Upper lobe of left lung (tissue), 4 donors: Measurements from ENCODE around the gene ETNK1.

ENCODE experiments used
- EP300 ChIP-seq, 4 donors: sonication (generic); formaldehyde crosslinking; IDR thresholded peaks; one replicate each; pipeline ENCODE4 v1.5.1; 2017; ENCODE audit warnings: antibody characterized with exemption in 4 of 4, control low read depth in 2 of 4
- TF ChIP-seq, protein P1 (sequence below), 6 experiments: fragments of 450-650 bp in 4 of 6; fragments of 200-600 bp in 2 of 6; sonication (generic) in 2 of 6; IDR thresholded peaks; one replicate each; pipeline ENCODE4 v1.5.1; 2016 to 2019; ENCODE audit warnings: antibody characterized with exemption in 6 of 6

DNA sequence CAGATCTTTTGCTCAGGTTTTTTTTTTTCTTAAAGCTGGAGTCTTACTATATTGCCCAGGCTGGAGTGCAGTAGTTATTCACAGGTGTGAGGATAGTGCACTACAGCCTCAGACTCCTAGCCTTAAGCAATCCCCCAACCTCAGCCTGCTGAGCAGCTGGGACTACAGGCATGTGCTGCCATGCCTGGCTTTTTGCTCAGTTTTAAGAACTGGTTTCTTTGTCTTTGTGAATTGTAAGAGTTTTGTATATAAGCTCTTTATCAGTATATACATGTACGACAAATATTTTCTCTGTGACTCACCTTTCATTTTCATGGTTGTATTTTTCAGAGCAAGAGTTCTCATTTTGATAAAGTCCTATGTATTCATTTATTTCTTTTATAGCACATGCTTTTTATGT, 47.3 kb upstream of the ETNK1 start:
- TF ChIP-seq EP300 (IDR thresholded peaks at IDR 0.05), result no peak
- TF ChIP-seq, protein P1, sequence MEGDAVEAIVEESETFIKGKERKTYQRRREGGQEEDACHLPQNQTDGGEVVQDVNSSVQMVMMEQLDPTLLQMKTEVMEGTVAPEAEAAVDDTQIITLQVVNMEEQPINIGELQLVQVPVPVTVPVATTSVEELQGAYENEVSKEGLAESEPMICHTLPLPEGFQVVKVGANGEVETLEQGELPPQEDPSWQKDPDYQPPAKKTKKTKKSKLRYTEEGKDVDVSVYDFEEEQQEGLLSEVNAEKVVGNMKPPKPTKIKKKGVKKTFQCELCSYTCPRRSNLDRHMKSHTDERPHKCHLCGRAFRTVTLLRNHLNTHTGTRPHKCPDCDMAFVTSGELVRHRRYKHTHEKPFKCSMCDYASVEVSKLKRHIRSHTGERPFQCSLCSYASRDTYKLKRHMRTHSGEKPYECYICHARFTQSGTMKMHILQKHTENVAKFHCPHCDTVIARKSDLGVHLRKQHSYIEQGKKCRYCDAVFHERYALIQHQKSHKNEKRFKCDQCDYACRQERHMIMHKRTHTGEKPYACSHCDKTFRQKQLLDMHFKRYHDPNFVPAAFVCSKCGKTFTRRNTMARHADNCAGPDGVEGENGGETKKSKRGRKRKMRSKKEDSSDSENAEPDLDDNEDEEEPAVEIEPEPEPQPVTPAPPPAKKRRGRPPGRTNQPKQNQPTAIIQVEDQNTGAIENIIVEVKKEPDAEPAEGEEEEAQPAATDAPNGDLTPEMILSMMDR (IDR thresholded peaks at IDR 0.05), result no peak
